Right lobe of liver (tissue), 6 donors: ENCODE results near the gene MYH10. TPM values are rescaled to one million over a fixed set of nuclear protein-coding genes. Genes with fewer than 3 reads are reported as not detected.
"Not testable (repeated sequence)": the region's sequence is repeated elsewhere in the genome, so short reads cannot be mapped to it uniquely, and the experiment has no call there.

Experiments
- ATAC-seq, 4 donors: fragments of 200-7000 bp; cut with Tn5 transposase; one replicate each; pipeline ENCODE4 v1.9.1; 2020; ENCODE audit warnings: mild to moderate bottlenecking in 4 of 4, moderate library complexity in 4 of 4
- DNase-seq, 3 donors: peaks; one replicate each; pipeline ENCODE4 v3.0.0-alpha.2; 2020
- H3K27ac ChIP-seq, 3 donors: fragments of 200-600 bp; one replicate each; pipeline ENCODE4 v1.8.0; 2022
- H3K27me3 ChIP-seq, 2 donors: fragments of 200-600 bp; one replicate each; pipeline ENCODE4 v1.8.0; 2022
- H3K36me3 ChIP-seq, 4 donors: fragments of 200-600 bp; sonication (generic) in 1 of 4; one replicate each; pipeline versions ENCODE4 v1.5.1 to v1.8.0; 2017 to 2022; ENCODE audit warnings: control low read depth in 1 of 4
- H3K4me1 ChIP-seq, 4 donors: fragments of 200-600 bp; sonication (generic) in 1 of 4; one replicate each; pipeline versions ENCODE4 v1.5.1 to v1.8.0; 2017 to 2022; ENCODE audit warnings: control low read depth in 1 of 4
- H3K4me3 ChIP-seq, 3 donors: fragments of 200-600 bp; one replicate each; pipeline ENCODE4 v1.8.0; 2022
- H3K9me3 ChIP-seq, 4 donors: fragments of 200-600 bp; sonication (generic) in 1 of 4; one replicate each; pipeline versions ENCODE4 v1.5.1 to v1.8.0; 2017 to 2022; ENCODE audit warnings: control low read depth in 1 of 4
- POLR2A ChIP-seq: fragments of 450-650 bp; IDR thresholded peaks from one replicate; pipeline ENCODE4 v1.6.1; 2017; ENCODE audit warnings: antibody characterized with exemption, mild to moderate bottlenecking
- WGBS: methylation state at CpG from one replicate; pipeline ENCODE4 v1.1.6; 2018; ENCODE audit warnings: low coverage, low lambda C conversion rate; ENCODE audit not compliant: insufficient coverage; ENCODE audit errors: missing lambda C conversion rate; 5-methylcytosine and 5-hydroxymethylcytosine counted together
- intact Hi-C, 2 donors: fragments of 100-400 bp; cut with DNase I; formaldehyde crosslinking; loops; one replicate each; pipeline versions ENCODE4 v1.11.2 to v1.14.1; 2022
- total RNA-seq, 6 experiments: library from RNA; depleted of rRNA in 2 of 6; stranded (reverse); fragments of >200 nt in 2 of 6; fragmentation: NEBNext Ultra II Directional in 3 of 6; extraction: Animal tissue kit (Norgen Biotek cat#: 25700) in 3 of 6; gene quantifications; one replicate each; pipeline versions ENCODE4 v1.1.0 to v1.2.4, GENCODE V29; 2016 to 2023
- TF ChIP-seq, protein P1 (sequence below), 4 donors: fragments of 200-600 bp in 3 of 4; fragments of 450-650 bp in 1 of 4; IDR thresholded peaks; one replicate each; pipeline versions ENCODE4 v1.5.1 to v1.8.0; 2016 to 2022; ENCODE audit warnings: antibody characterized with exemption in 4 of 4, mild to moderate bottlenecking in 2 of 4
- donor health status: DM: no; HTN: yes; CAD: no.
- donor health status: DM: no; HTN: no; CAD: no.
- donor health status: DM: no; HTN: no; CAD: no.
- donor health status: DM: no; HTN: yes; CAD: no.
- donor health status: DM: no; HTN: yes; CAD: no.

Gene MYH10
- total RNA-seq, 6 experiments from 2014 or later: 19.8 to 32.9 (median 24.3) TPM

DNA sequence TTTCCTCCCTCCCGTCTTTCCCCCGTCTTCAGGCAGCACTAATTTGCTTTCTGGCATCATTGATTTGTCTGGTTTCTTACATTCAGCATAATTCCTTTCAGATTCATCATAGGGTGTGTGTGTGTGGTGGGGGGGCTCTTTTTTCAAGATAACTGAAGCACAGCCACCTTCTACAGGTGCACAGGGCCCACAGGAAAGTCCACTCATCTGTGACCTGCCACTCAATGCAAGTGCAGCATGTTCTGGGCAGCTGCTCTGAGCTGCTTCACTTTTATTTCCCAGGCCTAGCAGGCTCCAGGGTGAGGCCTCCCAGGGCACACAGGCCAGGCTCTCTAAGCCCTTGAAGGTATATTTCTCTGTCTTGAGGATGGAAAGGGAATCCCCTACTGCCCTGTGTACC lies 35.2 kb upstream of the MYH10 start:
- no peak for TF ChIP-seq POLR2A
- TF ChIP-seq, protein P1, sequence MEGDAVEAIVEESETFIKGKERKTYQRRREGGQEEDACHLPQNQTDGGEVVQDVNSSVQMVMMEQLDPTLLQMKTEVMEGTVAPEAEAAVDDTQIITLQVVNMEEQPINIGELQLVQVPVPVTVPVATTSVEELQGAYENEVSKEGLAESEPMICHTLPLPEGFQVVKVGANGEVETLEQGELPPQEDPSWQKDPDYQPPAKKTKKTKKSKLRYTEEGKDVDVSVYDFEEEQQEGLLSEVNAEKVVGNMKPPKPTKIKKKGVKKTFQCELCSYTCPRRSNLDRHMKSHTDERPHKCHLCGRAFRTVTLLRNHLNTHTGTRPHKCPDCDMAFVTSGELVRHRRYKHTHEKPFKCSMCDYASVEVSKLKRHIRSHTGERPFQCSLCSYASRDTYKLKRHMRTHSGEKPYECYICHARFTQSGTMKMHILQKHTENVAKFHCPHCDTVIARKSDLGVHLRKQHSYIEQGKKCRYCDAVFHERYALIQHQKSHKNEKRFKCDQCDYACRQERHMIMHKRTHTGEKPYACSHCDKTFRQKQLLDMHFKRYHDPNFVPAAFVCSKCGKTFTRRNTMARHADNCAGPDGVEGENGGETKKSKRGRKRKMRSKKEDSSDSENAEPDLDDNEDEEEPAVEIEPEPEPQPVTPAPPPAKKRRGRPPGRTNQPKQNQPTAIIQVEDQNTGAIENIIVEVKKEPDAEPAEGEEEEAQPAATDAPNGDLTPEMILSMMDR (IDR thresholded peaks at IDR 0.05): no peak
- no peak for DNase-seq
- Histone ChIP-seq H3K36me3 (no peaks in the 10 kb centered on the region), H3K4me1 (no peaks in the 10 kb centered on the region), H3K27ac (no peak overlapping the region), H3K27me3 (no peaks in the 10 kb centered on the region), H3K4me3 (no peak overlapping the region), H3K9me3 (no peaks in the 10 kb centered on the region)
- 92% methylated on average over 2 of the region's 2 CpGs for WGBS
- ATAC-seq: no peak
- intact Hi-C loops: no loop called here

DNA sequence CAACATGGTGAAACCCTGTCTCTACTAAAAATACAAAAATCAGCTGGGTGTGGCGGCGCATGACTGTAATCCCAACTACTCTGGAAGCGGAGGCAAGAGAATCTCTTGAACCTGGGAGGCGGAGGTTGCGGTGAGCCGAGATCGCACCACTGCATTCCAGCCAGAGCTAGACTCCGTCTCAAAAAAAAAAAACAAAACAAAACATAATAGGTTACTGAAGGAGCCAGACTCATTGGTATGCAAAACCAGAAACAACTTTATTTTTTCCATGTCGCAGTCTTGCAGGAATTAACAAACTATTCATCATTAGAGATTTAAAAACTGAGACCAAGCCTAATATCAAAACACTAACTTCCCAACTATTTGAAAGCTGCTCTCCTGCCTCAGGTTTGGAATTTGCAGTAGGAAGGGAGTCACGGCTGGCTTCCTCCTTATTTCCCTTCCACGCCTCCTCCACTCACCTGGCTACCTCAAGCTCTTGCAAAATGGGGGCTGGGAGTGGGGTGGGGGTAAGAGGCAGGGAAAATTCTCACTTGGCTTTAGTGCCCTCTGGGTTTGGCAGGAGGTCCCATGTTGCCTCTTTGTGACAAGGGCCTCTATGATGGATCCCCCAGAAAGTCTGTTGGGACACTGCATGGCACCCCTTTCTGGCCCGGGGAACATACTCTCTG lies 34.1 kb upstream of the MYH10 start:
- DNase-seq: no peak
- H3K36me3 ChIP-seq: no peaks in the 10 kb centered on the region
- H3K27ac ChIP-seq: no peak overlapping the region
- no peaks in the 10 kb centered on the region for H3K27me3 ChIP-seq
- no peaks in the 10 kb centered on the region for H3K4me1 ChIP-seq
- TF ChIP-seq, protein P1 (IDR thresholded peaks at IDR 0.05): no peak
- no peak for TF ChIP-seq POLR2A
- WGBS: 93% methylated on average over 12 of the region's 12 CpGs
- H3K9me3 ChIP-seq: no peaks in the 10 kb centered on the region
- no peak for ATAC-seq
- no peak overlapping the region for H3K4me3 ChIP-seq
- intact Hi-C loops: no loop called here

DNA sequence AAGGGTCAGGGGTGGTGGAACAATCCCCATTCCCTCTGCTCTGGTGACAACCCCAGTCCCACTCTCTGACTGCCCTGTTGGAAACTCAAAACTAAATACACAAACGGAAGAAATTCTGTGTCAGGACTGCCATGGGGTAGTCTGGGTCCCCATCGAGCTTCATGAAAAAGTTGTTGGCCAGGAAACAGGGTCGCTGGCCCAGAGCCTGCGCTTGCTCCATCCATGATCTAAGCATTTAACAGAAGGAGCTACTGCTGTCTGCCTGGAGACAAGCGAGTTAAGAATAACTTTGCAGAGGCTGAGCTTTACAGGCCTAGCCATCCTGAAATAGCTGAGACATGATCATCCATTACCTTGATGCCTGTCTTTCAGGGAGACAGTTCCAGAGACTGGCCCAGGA lies 32.4 kb upstream of the MYH10 start:
- Histone ChIP-seq H3K36me3 (no peaks in the 10 kb centered on the region), H3K27me3 (no peaks in the 10 kb centered on the region), H3K4me3 (no peak overlapping the region), H3K9me3 (no peaks in the 10 kb centered on the region), H3K4me1 (no peaks in the 10 kb centered on the region), H3K27ac (no peak overlapping the region)
- 54% methylated on average over 3 of the region's 5 CpGs for WGBS
- DNase-seq (no peak), ATAC-seq (no peak)
- no peak for TF ChIP-seq POLR2A
- TF ChIP-seq, protein P1 (IDR thresholded peaks at IDR 0.05): no peak
- intact Hi-C loops: no loop called here

DNA sequence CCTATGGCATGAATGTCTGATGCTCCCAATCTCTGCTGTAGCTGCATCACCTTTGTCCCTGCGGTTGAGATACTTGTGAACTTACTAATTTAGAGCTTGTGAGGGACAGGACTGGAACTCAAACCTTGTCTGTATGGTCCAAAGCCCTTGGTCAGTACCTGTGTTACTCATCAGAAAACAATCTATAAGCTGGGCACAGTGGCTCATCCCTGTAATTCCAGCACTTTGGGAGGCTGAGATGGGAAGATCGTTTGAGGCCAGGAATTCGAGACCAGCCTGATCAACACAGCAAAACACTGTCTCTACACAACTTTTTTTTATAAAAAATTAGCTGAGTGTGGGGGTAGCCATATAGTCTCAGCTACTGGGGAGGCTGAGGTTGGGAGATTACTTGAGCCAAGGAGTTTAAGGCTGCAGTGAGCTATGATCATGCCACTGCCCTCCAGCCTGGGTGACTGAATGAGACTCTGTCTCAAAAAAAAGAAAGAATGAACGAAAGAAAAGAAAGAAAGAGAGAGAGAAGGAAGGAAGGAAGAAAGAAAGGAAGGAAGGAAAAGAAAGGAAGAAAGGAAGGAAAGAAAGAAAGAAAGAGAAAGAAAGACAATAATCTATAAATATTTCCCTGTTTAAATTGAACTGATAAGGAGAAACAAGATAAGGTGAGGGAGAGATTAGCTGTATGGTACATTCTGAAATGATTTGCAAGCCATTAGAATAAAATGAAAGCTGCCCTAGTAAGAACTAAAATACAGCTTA lies 31.7 kb upstream of the MYH10 start:
- Histone ChIP-seq H3K36me3 (no peaks in the 10 kb centered on the region), H3K27ac (no peak overlapping the region), H3K27me3 (no peaks in the 10 kb centered on the region), H3K9me3 (no peaks in the 10 kb centered on the region), H3K4me1 (no peaks in the 10 kb centered on the region), H3K4me3 (no peak overlapping the region)
- 67% methylated on average over 4 of the region's 4 CpGs for WGBS
- intact Hi-C loops: no loop called here
- ATAC-seq (no peak), DNase-seq (no peak)
- TF ChIP-seq, protein P1 (IDR thresholded peaks at IDR 0.05): no peak
- no peak for TF ChIP-seq POLR2A

DNA sequence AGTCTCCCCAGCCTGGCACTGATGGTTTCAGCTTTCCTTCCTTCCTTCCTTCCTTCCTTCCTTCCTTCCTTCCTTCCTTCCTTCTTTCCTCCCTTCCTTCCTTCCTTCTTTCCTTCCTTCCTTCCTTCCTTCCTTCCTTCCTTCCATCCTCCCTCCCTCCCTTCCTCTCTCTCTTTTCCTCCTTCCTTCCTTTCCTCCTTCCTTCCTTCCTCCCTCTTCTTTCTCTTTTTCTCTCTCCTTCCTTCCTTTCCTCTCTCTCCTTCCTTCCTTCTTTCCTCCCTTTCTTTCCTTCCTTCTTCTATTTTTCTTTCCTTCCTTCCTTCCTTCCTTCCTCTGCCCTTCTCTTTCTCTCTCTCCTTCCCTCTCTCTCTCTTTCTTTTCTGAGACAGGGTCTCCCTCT lies 30.2 kb upstream of the MYH10 start:
- H3K4me3 ChIP-seq, H3K4me1 ChIP-seq, H3K27ac ChIP-seq, ATAC-seq, DNase-seq, H3K27me3 ChIP-seq, H3K9me3 ChIP-seq, intact Hi-C loops, H3K36me3 ChIP-seq: not testable (repeated sequence)
